Activated CD8-positive, alpha-beta memory T cell treated with anti-CD3 and anti-CD28 coated beads for 1 hour (primary cell): ENCODE measurements around the gene RALBP1.

ENCODE experiments used
- DNase-seq, 2 donors: peaks; one replicate each; pipeline ENCODE4 v3.0.0-alpha.2; 2020; ENCODE audit warnings: low read depth in 1 of 2; ENCODE audit errors: extremely low read depth in 1 of 2

RALBP1 gene

DNA sequence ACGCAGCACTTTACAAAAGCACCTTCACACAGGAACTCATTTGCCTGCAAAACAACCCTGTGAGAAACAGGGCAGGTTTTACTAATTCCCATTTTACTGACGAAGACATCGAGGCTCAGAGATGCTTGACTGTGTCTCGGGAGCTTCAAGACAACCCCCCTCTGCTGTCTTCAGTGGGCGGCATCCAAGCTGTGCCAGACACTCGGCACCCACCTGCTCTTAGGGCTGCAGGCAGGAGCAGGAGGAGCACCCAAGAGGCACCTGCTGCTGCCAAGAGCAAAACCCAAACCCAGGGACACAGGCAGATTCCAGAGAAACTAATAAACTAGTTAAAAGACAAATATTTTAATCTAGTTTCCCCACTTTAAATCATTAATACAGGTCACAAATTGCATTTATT is 71.2 kb downstream of the RALBP1 start:
- DNase-seq: no peak

DNA sequence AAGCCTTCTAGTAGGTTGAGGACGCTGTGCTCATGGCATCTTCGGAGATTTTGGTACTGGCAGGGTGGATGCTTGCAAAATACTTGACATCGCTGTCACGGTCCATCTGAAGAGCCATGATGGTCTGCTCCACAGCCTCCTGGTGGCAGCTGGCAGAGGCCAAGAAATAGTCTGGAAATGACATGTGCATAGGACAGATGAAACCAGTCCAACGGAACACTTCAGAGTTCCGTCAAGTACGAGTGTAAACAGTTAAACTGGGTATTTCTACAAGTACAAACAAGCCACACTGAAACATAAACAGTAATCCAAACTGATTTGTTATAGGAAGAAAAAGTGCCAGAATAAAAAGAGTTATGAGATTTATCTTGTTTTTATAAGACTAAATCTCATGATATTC is 72.5 kb downstream of the RALBP1 start:
- DNase-seq: no peak

DNA sequence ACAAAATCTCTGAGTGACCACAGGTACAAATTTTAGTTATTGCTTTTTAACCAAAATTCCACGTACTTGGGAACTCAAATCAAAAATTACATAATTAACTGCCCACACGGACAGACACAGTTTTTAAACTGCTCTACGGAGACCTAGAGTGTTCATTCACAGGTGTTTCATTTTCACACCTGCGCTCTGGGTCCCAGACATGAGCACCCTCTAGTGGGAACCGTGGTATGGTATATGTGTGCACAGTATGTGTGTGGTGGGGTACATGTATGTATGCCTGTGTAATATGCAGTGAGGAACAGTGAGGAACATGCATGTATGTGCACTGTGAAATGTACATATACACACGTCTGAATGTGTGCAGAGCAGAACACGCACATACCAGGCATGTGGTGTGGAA is 74.1 kb downstream of the RALBP1 start:
- no peak for DNase-seq

DNA sequence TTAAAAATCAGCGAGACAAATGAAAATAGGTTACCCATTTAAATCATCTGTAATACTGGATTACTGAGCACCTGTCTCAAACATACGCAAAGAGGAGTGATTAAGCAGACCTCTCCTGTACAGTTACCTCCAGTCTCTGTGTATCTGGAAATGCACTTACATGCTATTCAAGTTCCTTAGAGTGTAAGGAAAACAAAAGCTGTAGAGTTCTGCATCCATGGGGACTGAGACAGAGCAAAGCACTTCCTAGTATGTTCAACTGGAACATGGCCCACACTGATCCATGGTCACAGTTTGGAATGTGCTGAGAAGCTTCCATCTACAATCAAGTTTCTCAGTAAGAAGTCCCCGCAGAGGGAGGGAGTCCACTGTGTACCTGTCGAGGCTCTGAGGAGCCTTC is 75.1 kb downstream of the RALBP1 start:
- no peak for DNase-seq

DNA sequence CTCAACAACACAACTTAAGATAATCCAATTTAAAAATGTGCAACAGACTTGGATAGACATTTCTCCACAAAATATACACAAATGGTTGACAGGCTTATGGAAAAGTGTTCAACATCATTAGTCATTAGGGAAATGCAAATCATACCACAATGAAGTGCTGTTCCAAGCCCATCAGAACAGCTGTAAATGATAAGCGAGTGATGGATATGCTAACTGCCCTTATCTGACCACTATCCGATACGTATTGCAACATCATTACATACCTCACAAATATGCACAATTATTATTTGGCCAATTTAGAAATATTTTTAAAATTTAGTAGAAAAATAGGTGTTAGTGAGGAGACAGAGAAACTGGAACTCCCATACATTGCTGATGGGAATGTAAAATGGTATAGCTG is 76.9 kb downstream of the RALBP1 start:
- no peak for DNase-seq

DNA sequence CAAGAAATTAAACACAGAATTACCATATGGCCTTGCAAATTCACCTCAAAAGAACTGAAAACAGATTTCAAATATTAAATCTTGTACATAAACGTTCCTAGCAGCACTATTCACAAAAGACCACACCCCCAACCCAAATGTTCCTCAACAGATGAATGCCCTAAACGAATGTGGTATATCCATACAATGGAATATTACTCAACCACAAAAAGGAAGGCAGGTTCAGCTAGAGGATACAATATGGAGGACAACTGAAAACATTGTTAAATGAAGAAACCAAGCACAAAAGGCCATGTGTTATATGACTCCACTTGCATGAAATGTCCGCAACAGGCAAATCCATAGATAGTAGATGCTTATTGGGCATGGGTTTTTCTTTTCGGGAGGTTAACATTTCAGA is 77.3 kb downstream of the RALBP1 start:
- DNase-seq: no peak

DNA sequence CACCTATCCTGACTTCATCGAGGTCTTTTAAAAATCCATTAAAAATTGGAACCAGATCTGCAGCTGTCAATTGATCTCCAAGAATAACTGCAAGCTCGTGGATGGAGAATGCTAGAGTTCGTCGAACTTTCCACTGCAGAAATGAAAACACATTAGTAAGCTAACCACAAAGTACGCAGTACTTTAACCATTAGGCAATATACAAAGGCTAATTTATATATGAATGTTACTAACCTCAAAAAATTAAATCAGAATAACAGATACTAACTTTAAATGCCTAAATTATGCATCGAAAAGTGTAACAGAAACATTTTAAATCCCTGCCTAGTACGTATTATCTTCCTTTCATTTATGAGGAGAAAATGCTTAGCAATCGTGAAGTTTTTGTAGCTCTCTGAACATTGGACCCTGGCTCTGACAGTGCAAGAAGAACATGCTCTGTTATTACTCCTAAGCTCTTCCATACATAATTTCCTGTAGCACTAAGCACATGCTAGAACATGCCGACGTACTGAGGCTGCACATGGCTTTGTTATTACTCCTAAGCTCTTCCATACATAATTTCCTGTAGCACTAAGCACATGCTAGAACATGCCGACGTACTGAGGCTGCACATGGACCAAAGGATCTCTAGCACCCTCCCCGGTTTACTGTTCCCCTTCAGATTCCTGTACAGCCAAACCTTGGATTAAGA is 82.1 kb downstream of the RALBP1 start:
- DNase-seq: no peak

DNA sequence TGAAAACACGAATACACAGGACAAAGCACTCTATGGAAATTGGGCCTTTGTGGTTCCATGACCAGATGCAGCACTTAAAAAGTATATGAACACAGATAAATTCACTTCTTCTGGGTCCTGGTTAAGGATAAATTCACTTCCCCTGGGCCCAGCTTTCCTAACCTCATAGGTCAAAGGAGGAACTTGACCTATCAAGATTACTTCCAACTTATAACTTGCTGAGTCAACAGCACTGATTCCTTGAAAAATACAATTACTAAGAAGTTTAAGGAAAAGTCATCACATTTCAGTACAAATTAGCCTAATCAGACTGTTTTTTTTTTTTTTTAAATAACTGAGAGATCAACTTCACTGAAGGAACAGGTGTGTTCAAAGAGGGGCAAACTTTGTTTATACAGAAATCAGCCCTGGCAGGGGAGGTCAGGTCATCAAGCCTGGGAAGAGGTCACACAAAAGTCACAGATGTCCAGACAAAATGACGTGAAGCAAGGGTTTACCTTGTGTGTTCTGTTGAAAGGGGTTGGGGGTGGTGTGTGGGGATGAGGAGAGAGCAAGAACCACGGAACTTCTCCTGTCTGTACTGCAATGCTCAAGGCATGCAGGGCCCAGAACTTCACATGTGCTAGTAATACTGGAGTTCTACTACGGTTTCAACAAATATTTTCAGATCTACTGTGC is 83.2 kb downstream of the RALBP1 start:
- DNase-seq: no peak

DNA sequence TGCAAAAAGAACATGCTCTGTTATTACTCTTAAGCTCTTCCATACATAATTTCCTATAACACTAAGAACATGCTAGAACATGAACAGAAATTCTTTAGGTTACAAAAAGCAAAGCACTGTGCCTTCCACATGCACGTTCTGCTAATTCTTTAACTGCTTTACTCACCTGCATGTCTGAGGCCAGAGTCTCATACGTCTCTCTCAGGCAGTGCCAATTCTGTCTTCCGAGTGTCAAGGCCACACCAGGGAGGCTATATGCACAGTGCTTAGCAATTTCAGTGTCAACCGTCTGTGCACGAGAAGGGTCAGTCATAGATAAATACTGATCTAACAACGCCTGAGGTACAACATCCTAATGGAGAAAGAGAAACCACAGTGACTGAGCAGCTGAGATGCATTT is 83.9 kb downstream of the RALBP1 start:
- no peak for DNase-seq

DNA sequence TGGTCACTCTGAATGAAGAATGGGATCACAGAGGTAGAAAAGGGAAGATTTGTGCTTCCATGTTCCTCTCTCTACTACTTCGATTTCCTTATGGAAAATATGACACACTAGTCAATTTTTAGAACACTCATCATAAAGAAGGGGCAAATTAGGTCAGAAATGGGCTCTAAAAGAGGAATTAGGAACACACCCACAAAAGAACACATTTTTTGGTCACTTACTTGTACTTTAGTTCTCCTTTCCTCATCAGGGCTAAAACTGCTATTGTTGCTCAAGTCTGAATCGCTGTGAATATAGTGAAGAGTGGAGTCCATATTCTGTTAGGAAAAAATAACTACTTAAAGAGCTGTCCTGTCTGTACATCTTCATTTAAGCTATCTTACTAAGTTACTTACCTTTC is 86.4 kb downstream of the RALBP1 start:
- DNase-seq: no peak

DNA sequence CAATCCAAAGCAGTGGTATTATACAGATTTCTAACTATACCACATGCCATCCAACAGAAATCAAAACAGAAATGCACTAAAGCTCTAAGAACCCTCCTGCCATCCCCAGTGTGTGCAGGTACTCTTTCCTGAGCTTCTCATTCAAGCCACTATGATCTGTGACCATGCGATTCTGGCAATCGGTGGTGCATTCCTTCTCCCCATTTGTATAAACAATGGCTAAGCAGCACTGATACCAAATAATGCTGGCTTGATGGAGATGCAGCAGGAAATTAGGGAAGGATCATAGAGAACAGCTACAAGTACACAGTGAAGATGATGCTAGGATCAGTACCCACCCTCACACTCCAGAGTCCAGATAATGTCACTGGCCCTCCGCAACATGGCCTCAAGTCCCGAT is 87.3 kb downstream of the RALBP1 start:
- no peak for DNase-seq

DNA sequence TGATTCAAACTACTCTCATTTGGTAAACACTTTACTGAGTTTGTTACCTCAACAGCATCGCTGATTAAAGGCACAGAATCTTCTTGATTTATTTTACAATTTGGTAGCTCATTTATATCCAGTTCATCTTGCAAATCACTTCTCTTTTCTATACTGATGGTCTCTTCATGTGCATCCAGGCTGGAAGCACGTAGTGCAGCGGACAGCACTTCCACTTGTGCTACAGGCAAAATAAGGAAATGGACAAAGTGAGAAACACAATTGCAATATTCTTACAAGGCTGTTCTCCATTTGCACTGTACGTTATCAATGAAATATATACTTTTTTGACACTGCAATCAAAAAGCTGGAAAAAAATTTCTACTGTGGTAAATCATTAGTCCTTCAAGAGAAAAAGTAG is 88.0 kb downstream of the RALBP1 start:
- DNase-seq: no peak

DNA sequence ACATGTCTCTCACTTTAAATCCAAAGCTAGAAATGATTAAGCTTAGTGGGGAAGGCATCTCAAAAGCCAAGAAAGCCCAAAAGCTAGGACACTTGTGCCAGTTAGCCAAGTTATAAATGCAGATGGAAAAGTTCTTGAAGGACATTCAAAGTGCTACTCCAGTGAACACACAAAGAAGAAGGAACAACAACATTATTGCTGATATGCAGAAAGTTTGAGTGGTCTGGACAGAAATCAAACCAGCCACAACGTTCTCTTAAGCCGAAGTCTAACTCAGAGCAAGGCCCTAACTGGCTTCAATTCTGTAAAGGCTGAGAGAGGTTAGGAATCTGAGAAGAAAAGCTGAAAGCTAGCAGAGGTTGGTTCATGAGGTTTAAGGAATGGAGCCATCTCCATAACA is 90.1 kb downstream of the RALBP1 start:
- DNase-seq: no peak

DNA sequence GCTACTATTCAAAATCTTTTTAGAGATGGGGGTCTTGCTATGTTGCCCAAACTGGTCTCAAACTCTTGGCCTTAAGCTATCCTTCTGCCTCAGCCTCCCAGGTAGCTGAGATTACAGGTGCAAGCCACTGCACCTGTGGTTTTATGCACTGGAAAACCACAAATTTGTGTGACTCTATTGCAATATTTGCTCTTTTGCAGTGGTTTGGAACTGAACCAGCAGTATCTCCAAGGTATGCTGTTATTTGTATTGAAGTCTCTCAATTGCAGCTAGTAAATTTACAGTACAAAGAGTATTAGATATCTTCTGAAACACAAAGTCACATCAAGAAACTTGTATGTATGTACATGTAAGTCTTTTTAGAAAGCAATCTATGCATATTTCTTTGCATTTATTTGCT is 92.9 kb downstream of the RALBP1 start:
- no peak for DNase-seq

DNA sequence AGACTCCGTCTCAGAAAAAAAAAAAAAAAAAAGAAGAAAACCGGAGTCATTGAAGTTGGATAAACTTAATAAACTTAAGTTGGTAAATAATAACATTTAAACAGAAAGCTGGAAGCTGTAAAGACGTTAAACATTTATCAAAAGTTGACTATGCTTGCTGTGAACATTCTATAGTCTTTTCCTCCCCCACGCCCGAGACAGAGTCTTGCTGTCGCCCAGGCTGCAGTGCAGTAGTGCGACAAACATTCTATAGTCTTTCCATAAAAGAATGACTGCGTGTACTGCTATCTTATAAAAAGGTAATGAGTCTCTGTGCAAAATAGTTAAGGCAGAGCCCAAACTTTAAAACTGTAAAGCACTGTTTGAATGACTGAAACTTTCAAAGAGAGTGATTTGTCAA is 93.9 kb downstream of the RALBP1 start:
- no peak for DNase-seq

DNA sequence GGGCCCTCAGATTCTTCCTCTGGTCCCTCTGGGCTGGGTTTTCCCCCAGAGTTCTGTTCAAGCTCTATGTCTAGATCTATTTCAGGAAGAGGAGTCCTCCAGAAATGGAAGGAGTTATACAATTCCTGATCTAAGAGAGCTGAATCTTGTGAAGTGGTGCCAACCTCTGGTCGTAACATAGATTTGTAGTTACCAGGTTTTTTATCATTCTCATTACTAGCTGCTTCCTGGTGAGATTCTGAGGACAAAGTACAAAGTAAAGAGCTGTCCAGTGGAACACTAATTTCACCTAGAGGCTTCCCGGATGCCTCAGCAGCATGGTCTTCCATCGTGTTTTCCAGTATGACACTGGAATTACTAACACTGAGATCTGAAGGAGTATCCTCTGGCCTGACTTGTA is 94.9 kb downstream of the RALBP1 start:
- no peak for DNase-seq

DNA sequence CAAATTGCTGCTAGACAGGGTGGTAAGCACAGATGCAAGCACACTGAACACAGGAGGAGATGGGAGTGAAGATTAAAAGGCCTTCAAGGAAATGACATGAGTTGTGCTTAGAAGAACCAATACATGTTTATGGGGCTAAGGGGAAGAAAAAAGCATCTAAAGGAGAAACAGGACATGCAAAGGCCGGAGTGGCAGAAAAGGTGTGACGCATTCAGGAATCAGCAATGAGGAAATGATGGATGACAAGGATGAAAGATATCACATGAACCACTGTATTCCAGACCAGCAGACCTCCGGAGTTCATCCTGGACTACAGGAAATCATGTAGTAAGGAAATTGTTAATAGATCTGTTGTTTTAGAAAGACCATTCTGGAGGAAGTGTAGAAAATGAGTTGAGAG is 96.2 kb downstream of the RALBP1 start:
- no peak for DNase-seq

DNA sequence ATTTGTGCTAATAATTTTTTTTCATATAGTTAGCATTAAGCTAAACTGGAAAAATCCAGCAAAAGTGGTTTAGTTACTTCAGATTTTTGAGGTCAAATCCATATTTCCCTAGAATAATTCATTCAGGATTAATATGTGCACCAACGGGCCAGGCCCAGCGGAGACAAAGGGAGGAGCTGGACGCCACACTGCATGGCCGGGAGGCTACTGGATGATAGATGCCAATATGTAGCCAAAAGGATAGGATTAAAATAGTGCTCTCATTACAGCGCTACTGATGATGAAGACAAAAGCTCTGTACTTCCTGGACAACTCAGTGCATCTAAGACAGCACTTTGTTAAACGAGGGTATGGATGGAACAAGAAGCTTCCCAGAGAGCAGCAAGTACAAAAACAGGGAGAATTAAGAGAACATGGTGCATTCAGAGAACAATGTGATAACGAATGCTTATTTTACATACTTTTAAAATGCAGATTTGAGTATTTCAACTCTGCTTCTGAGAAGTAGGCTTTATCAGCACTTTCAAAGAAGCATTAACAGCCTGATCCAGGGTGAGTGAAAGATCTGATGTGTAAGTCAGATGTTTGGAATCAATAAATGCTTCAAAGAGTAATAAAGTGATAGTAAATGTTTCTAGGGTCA is 99.3 kb downstream of the RALBP1 start:
- DNase-seq: no peak

DNA sequence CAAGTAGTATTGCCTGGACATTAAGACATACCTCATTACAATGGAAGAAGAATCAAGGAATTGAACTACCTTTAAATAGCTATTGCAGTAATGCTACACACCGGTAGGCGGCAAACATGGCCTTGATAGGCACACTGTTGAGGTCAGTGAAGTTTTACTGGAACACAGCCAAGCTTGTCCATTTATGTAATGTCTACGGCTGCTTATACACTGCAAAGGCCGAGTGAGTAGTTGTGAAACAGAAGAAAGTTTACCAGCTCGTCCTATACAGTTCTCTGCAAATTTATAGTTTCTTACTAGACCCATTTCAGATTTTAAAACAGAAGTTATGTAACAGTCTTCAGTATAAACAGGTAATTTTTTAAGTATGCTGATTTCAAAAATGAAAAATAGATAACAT is 100.2 kb downstream of the RALBP1 start:
- no peak for DNase-seq

DNA sequence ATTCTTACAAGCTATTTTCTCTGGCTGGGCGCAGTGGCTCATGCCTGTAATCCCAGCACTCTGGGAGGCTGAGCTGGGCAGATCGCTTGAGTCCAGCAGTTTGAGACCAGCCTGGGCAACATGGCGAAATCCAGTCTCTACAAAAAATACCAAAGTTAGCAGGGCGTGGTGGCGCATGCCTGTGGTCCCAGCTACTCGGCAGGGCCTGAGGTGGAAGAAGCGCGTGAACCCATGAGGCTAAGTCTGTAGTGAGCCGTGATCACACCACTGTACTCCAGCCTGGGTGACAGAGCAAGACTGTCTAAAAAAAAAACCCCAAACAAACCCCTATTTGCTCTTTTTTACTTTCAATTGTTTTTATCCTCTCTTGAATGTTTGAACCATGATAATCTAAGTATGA is 102.0 kb downstream of the RALBP1 start:
- DNase-seq: no peak

DNA sequence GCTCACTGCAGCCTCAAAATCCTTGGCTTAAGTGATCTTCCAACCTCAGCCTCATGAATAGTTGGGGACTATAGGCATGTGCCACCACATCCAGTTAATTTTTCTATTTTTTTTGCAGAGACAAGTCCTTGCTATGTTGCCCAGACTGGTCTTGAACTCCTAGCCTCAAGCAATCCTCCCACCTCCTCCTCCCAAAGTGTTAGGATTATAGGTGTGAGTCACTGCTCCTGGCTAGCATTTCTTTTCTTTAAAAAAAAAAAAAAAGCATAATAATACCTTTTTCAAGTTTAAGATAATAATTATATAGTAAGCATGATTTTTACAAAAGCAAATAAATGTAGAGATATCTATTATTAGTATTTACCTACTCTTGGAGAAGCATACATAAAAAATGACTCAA is 103.0 kb downstream of the RALBP1 start:
- DNase-seq: no peak

DNA sequence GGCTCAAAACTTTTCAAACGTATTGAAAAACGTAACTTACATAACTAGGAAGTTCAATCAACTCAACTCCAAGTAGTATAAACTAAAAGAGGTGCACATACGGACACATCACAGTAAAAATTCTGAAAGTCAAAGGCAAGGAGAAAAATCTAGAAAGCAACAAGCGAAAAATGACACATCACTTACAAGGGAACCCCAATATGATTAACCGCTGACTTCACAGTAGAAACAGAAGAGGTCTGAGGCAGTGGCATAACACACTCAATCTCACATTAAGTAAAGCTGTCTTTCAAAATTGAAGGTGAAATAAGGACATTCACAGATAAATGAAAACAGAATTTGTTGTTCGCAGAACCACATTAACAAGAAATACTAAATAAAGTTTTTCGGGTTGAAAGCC is 106.4 kb downstream of the RALBP1 start:
- DNase-seq: no peak
